Tibial nerve (tissue), 3 donors: Measurements from ENCODE around the gene HYOU1.

Experiments
- POLR2A ChIP-seq, 2 donors: fragments of 450-650 bp; IDR thresholded peaks; one replicate each; pipeline ENCODE4 v1.6.1; 2017; ENCODE audit warnings: antibody characterized with exemption in 2 of 2, mild to moderate bottlenecking in 2 of 2, moderate library complexity in 2 of 2
- TF ChIP-seq, protein P1 (sequence below), 5 experiments: fragments of 200-600 bp in 3 of 5; fragments of 450-650 bp in 2 of 5; sonication (generic) in 3 of 5; IDR thresholded peaks; one replicate each; pipeline ENCODE4 v1.5.1; 2016 to 2019; ENCODE audit warnings: antibody characterized with exemption in 5 of 5, mild to moderate bottlenecking in 3 of 5, moderate library complexity in 2 of 5

DNA sequence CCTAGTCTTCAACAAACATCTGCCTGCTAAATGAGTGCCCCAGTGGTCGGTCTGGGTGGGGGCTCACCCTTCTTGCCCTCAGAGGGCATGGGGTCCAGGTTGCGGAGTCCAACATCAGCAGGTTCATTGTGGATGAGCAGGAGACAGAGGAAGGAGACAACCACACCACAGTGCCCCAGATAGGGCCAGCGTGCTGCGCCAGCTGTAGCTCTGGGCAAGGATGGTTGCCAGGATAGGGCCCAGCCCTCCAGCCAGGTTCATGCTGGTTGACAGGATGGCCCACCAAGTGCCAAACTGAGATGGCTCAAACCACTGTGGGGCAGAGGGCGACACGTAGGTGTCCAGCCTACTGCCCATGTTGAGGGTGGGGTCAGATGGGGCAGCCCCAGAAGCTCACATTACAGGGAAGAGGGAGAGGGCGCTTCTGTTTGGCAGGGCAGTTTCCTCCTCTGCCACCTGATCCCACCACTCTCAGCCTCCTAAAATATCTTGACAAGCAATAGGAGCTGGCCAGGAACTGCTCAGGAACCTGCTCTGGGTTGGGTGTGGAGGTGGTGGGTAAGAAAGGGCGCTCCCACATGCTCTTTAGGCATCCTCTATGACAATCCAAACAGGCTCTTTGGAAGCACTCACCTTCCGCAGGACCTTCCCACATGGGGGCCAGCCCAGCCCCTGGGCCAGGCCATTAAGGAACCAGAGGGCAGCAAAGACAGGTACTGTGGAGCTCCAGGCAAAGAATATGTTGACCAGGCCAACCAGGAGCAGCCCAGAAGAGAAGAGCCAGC, 29.3 kb downstream of the HYOU1 start:
- TF ChIP-seq POLR2A (IDR thresholded peaks at IDR 0.05): no peak
- TF ChIP-seq, protein P1, sequence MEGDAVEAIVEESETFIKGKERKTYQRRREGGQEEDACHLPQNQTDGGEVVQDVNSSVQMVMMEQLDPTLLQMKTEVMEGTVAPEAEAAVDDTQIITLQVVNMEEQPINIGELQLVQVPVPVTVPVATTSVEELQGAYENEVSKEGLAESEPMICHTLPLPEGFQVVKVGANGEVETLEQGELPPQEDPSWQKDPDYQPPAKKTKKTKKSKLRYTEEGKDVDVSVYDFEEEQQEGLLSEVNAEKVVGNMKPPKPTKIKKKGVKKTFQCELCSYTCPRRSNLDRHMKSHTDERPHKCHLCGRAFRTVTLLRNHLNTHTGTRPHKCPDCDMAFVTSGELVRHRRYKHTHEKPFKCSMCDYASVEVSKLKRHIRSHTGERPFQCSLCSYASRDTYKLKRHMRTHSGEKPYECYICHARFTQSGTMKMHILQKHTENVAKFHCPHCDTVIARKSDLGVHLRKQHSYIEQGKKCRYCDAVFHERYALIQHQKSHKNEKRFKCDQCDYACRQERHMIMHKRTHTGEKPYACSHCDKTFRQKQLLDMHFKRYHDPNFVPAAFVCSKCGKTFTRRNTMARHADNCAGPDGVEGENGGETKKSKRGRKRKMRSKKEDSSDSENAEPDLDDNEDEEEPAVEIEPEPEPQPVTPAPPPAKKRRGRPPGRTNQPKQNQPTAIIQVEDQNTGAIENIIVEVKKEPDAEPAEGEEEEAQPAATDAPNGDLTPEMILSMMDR (IDR thresholded peaks at IDR 0.05): no peak
